SJCRH30 (cell line): Measurements from ENCODE around the gene AXIN1. TPM values are rescaled to one million over a fixed set of nuclear protein-coding genes. Genes with fewer than 3 reads are reported as not detected.
"Not testable (repeated sequence)": the region's sequence is repeated elsewhere in the genome, so short reads cannot be mapped to it uniquely, and the experiment has no call there.

Source experiments
- DNase-seq, 2 experiments: peaks; one replicate each; pipeline ENCODE4 v3.0.0-alpha.2; 2015 to 2020
- H3K27ac ChIP-seq: fragments of 250-450 bp; sonication (Bioruptor Pico); 2 replicates; pipeline ENCODE4 v1.5.1; 2020; ENCODE audit warnings: mild to moderate bottlenecking, moderate library complexity
- H3K27me3 ChIP-seq: fragments of 250-450 bp; sonication (Bioruptor Pico); 2 replicates; pipeline ENCODE4 v1.5.1; 2020; ENCODE audit warnings: mild to moderate bottlenecking, moderate library complexity
- H3K36me3 ChIP-seq: fragments of 250-450 bp; sonication (Bioruptor Pico); 2 replicates; pipeline ENCODE4 v1.5.1; 2020; ENCODE audit warnings: mild to moderate bottlenecking, moderate library complexity
- H3K4me1 ChIP-seq: fragments of 250-450 bp; sonication (Bioruptor Pico); 2 replicates; pipeline ENCODE4 v1.5.1; 2020; ENCODE audit warnings: mild to moderate bottlenecking, moderate library complexity
- H3K4me3 ChIP-seq: fragments of 250-450 bp; sonication (Bioruptor Pico); 2 replicates; pipeline ENCODE4 v1.5.1; 2020; ENCODE audit warnings: mild to moderate bottlenecking, moderate library complexity
- H3K9me3 ChIP-seq: fragments of 250-450 bp; sonication (Bioruptor Pico); replicated peaks from 2 replicates; pipeline ENCODE4 v1.5.1; 2020; ENCODE audit warnings: mild to moderate bottlenecking, moderate library complexity
- total RNA-seq: library from RNA; depleted of rRNA; stranded (reverse); fragments of >200 nt; shearing (Covaris generic); gene quantifications from 2 replicates; pipeline ENCODE4 v1.2.3, GENCODE V29; 2014

The AXIN1 gene
- total RNA-seq, 1 experiment from 2014 or later, result 20.9 TPM

GRCh38 chr16:340370-341091, 12.0 kb downstream of the AXIN1 start:
- Histone ChIP-seq H3K27me3 (no peaks in the 10 kb centered on the region), H3K4me1 (no peaks in the 10 kb centered on the region), H3K4me3 (no peak overlapping the region), H3K36me3 (peaks cover 9% of the 10 kb centered on the region; the same call in 1 of the 2 replicates), H3K9me3 (no peaks in the 10 kb centered on the region), H3K27ac (no peak overlapping the region)
- DNase-seq, result no peak

GRCh38 chr16:339680-340079, 12.8 kb downstream of the AXIN1 start:
- Histone ChIP-seq H3K27me3 (no peaks in the 10 kb centered on the region), H3K36me3 (peaks cover 6% of the 10 kb centered on the region; the same call in 1 of the 2 replicates), H3K9me3 (no peaks in the 10 kb centered on the region), H3K4me3 (no peak overlapping the region), H3K27ac (no peak overlapping the region), H3K4me1 (no peaks in the 10 kb centered on the region)
- DNase-seq, result no peak

GRCh38 chr16:337975-338575, 14.4 kb downstream of the AXIN1 start:
- H3K4me1 ChIP-seq, result no peaks in the 10 kb centered on the region

DNA sequence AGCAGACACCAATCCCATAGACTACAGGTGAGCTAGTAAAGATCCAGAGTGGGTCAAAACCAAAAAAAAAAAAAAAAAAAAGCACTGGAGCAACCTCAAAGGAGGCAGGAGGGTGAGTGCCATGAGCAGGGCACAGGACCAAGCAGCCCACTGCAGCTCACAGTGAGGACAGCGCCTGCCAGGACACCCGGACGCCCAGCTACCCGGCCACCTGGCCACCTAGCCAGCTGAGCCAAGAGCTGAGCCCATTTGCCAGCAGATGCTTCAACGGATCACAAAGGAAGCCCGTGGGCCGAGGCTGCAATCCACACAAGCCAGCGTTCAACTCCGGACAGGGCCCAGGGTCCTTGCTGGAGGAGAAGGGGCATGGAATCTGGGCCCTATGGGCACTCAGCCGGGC, 15.1 kb downstream of the AXIN1 start:
- DNase-seq, result no peak
- Histone ChIP-seq H3K36me3 (no peaks in the 10 kb centered on the region; the same call in 1 of the 2 replicates), H3K27me3 (no peaks in the 10 kb centered on the region), H3K9me3 (no peaks in the 10 kb centered on the region), H3K27ac (no peak overlapping the region), H3K4me1 (no peaks in the 10 kb centered on the region), H3K4me3 (no peak overlapping the region)

More at GRCh38 chr16:337975-338575, 14.4 kb downstream of the AXIN1 start:
- H3K9me3 ChIP-seq, result no peaks in the 10 kb centered on the region
- no peaks in the 10 kb centered on the region; the same call in 1 of the 2 replicates for H3K36me3 ChIP-seq
- no peaks in the 10 kb centered on the region for H3K27me3 ChIP-seq
- DNase-seq, result no peak
- no peak overlapping the region for H3K4me3 ChIP-seq
- no peak overlapping the region for H3K27ac ChIP-seq

DNA sequence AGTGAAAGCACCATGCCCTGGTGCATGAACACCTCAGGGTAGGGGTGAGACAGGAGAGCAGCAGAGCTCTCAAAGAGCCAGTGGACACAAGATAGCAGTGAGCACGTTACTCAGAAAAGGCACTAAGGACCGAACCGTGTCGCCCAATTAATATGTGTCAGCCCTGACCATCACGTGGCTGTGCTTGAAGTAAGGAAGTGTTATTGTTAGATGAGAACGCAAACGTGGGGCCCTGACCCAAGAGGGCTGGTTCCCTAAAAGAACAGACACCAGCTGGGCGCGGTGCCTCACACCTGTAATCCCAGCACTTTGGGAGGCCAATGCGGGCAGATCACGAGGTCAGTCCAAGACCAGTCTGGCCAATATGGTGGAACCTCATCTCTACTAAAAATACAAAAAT, 16.3 kb downstream of the AXIN1 start:
- Histone ChIP-seq H3K4me3 (no peak overlapping the region), H3K9me3 (no peaks in the 10 kb centered on the region), H3K27me3 (no peaks in the 10 kb centered on the region), H3K27ac (no peak overlapping the region), H3K36me3 (no peaks in the 10 kb centered on the region; the same call in 1 of the 2 replicates), H3K4me1 (0 out of 2 replicates have a peak, but pooled peaks cover 6% of the 10 kb centered on the region)
- no peak for DNase-seq

GRCh38 chr16:334861-335632, 17.5 kb downstream of the AXIN1 start:
- H3K9me3 ChIP-seq, H3K4me3 ChIP-seq, H3K36me3 ChIP-seq, H3K27ac ChIP-seq, H3K27me3 ChIP-seq, DNase-seq: not testable (repeated sequence)
- peaks cover 11% of the 10 kb centered on the region; the same call in 1 of the 2 replicates for H3K4me1 ChIP-seq

GRCh38 chr16:334164-334832, 18.2 kb downstream of the AXIN1 start:
- H3K27ac ChIP-seq, H3K4me3 ChIP-seq, H3K36me3 ChIP-seq, H3K9me3 ChIP-seq, H3K27me3 ChIP-seq, DNase-seq: not testable (repeated sequence)
- H3K4me1 ChIP-seq, result peaks cover 11% of the 10 kb centered on the region; the same call in 1 of the 2 replicates

- H3K36me3 ChIP-seq, result no peaks in the 10 kb centered on the region
- no peaks in the 10 kb centered on the region for H3K9me3 ChIP-seq
- DNase-seq, result no peak
- H3K27me3 ChIP-seq, result no peaks in the 10 kb centered on the region
- H3K4me1 ChIP-seq, result peaks cover 11% of the 10 kb centered on the region; the same call in 1 of the 2 replicates
- H3K27ac ChIP-seq, result no peak overlapping the region
- no peak overlapping the region for H3K4me3 ChIP-seq
Observed at GRCh38 chr16:333406-334094, 19.0 kb downstream of the AXIN1 start.

DNA sequence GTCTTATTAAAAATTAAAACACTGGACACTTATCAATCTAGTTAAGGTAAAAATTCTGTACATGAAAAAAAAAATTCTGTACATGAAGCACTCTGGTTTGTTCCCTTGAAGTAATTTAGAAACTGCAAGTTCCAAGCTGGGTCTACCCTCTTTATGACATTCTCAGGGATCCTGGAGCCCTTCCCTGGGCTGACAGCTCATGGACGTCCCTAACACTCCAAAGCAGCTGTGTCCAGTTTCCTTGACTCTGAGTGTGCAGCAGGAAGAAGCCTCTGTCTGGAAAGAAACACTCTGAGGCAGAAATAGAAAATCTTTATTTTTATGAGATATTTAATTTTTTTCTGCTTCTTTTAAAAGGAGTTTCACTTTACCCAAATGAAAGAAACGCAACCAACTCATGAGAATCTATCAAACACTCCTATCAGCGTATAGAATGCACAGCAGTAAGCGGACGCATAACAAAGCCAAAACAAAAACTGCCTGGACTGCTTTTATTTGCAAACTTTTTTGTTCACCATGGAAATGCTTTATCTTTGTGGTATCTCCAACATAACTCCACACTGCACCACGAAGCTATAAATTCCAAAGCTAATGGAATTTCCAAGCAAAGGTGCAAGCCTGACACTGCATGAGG, 21.2 kb downstream of the AXIN1 start:
- not testable (repeated sequence) for H3K4me3 ChIP-seq, H3K36me3 ChIP-seq, H3K9me3 ChIP-seq, H3K27me3 ChIP-seq, H3K27ac ChIP-seq
- peaks cover 22% of the 10 kb centered on the region for H3K4me1 ChIP-seq
- DNase-seq, result peak in 1 of 2 experiments; percentile 44

GRCh38 chr16:330741-331140, 21.8 kb downstream of the AXIN1 start:
- no peak for DNase-seq
- H3K27me3 ChIP-seq, result no peaks in the 10 kb centered on the region
- H3K4me1 ChIP-seq, result peaks cover 22% of the 10 kb centered on the region
- no peaks in the 10 kb centered on the region for H3K36me3 ChIP-seq
- H3K9me3 ChIP-seq, result no peaks in the 10 kb centered on the region
- H3K4me3 ChIP-seq, result no peak overlapping the region
- H3K27ac ChIP-seq, result no peak overlapping the region

DNA sequence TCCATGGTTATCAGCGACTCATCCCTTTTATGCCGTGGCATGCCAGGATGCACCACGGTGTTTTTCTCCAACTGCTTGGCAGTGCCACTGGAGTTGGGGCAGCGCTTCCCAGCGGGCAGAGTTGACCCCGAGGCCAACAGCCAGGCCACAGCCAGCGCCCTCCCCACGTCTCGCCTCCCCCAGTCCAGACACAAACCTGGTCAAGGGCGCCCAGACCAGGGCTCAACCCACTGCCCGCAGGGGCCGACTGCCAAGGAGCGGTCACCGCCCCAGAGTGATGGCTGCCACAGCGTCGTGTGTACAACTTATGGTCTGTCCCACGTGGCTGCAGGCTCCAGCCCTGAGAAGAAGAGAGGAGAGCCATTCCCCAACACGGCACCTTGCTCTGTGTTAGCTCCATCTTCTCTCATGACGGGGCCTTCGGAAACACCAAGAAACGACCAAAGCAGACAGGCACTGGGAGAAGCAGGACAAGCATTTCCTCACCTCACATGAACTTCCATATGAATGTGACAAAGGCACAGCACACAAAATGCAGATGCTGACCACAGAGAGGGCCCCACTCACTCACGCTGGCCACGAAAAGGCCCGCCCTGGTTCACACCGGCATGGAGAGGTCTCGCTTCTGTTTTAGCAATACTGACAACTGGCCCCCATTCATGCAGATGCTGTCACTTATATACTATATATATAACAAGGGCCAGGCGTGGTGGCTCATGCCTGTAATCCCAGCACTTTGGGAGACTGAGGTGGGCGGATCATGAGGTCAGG, 27.0 kb downstream of the AXIN1 start:
- Histone ChIP-seq H3K4me3 (no peak overlapping the region), H3K36me3 (no peaks in the 10 kb centered on the region), H3K27me3 (no peaks in the 10 kb centered on the region), H3K27ac (no peak overlapping the region), H3K9me3 (no peaks in the 10 kb centered on the region), H3K4me1 (peaks cover 11% of the 10 kb centered on the region)
- DNase-seq, result no peak

DNA sequence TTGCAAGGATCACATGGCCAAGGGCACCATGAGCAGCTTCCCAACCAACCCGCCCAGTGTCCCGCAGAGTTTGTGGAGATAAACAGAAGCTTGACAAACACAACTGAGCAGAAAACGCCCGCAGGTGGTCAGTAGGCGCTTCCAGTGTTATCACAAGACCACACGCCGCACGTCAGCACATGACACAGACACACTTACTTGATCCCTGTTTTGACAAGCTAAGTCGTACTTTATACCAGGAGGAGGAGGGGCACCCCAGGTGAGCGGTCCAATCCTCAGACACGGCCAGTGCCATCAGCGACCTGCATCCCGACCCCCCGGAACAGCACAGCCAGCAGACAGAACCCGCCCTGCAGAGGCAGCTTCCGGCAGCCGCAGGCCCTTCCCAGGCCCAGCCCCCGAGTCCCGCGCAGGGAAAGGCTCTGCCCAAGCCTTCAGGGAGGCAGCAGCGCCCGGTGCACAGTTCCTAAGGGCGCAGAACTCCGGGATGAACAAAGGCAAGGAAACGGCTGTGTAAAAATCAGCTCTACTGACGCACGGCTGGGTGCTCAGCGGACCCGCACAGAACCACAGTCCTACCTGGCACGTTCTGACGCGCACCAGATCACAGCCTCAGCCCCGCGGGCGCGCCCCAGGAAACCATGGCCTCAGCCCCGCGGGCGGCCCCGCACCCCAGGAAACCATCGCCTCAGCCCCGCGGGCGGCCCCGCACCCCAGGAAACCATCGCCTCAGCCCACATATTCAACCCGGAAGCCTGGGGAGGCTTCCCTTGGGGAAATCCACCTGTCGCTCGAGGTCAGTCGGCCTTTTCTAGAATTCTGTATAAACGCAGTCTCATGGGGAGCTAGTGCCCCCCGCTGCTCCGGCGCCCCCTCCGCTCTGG, 27.8 kb downstream of the AXIN1 start:
- Histone ChIP-seq H3K4me1 (peaks cover 11% of the 10 kb centered on the region), H3K27ac (no peak overlapping the region), H3K9me3 (no peaks in the 10 kb centered on the region), H3K4me3 (no peak overlapping the region), H3K36me3 (no peaks in the 10 kb centered on the region), H3K27me3 (no peaks in the 10 kb centered on the region)
- no peak for DNase-seq

GRCh38 chr16:324201-324450, 28.4 kb downstream of the AXIN1 start:
- Histone ChIP-seq H3K27me3 (no peaks in the 10 kb centered on the region), H3K4me3 (no peak overlapping the region), H3K9me3 (no peaks in the 10 kb centered on the region), H3K27ac (no peak overlapping the region), H3K36me3 (no peaks in the 10 kb centered on the region), H3K4me1 (peaks cover 11% of the 10 kb centered on the region)
- DNase-seq, result no peak
